Astrocyte (in vitro differentiated cells and primary cell): Measurements from ENCODE around the gene C1orf146.

ENCODE experiments used
- CTCF ChIP-seq: IDR thresholded peaks from 2 replicates; pipeline ENCODE4 v1.5.1; 2011; ENCODE audit warnings: low read depth, mild to moderate bottlenecking, inconsistent platforms, low read length, moderate library complexity; ENCODE audit not compliant: insufficient read depth
- EZH2 ChIP-seq: IDR thresholded peaks from 2 replicates; pipeline ENCODE4 v1.6.1; 2012; ENCODE audit warnings: mild to moderate bottlenecking, low read length, inconsistent platforms; ENCODE audit not compliant: insufficient read depth

- TF ChIP-seq CTCF = no peak
- TF ChIP-seq EZH2 = no peak
Measured at GRCh38 chr1:92228401-92228800, 10.7 kb downstream of the C1orf146 start.
